H54 (cell line): ENCODE measurements around the gene MCTP1.

ENCODE experiments used
- DNase-seq: peaks from one replicate; pipeline ENCODE4 v3.0.0; 2011; ENCODE audit warnings: low spot score, mixed read lengths; ENCODE audit not compliant: insufficient read length
- FAIRE-seq: peaks from 3 replicates; lab custom pipeline; 2011; peaks lifted over from hg19 to GRCh38; lab: Jason Lieb, UNC
- POLR2A ChIP-seq: IDR thresholded peaks from 2 replicates; pipeline ENCODE4 v1.6.1; 2011; ENCODE audit warnings: low read depth, mild to moderate bottlenecking, low read length

Gene MCTP1

GRCh38 chr5:95070866-95071265 is 214.0 kb downstream of the MCTP1 start:
- no peak for DNase-seq
- TF ChIP-seq POLR2A: no peak
- no peak for FAIRE-seq

- FAIRE-seq (no peak), DNase-seq (no peak)
- no peak for TF ChIP-seq POLR2A
Measured at GRCh38 chr5:95070453-95070852, 214.4 kb downstream of the MCTP1 start.

GRCh38 chr5:95069948-95070347 is 214.9 kb downstream of the MCTP1 start:
- FAIRE-seq (no peak), DNase-seq (no peak)
- no peak for TF ChIP-seq POLR2A

GRCh38 chr5:95069021-95069420 is 215.9 kb downstream of the MCTP1 start:
- TF ChIP-seq POLR2A: no peak
- FAIRE-seq: no peak

GRCh38 chr5:95068289-95068910 is 216.5 kb downstream of the MCTP1 start:
- TF ChIP-seq POLR2A: no peak
- DNase-seq (no peak), FAIRE-seq (no peak)

More at GRCh38 chr5:95069021-95069420, 215.9 kb downstream of the MCTP1 start:
- no peak for DNase-seq

GRCh38 chr5:95066048-95066447 is 218.8 kb downstream of the MCTP1 start:
- TF ChIP-seq POLR2A: no peak
- DNase-seq (no peak), FAIRE-seq (peak; percentile 85)

- FAIRE-seq: no peak
- no peak for DNase-seq
- no peak for TF ChIP-seq POLR2A
Measured at GRCh38 chr5:95063492-95063891, 221.4 kb downstream of the MCTP1 start.

GRCh38 chr5:95060098-95060497 is 224.8 kb downstream of the MCTP1 start:
- TF ChIP-seq POLR2A: no peak
- DNase-seq (no peak), FAIRE-seq (no peak)

GRCh38 chr5:95059636-95060035 is 225.3 kb downstream of the MCTP1 start:
- no peak for DNase-seq
- no peak for TF ChIP-seq POLR2A
- no peak for FAIRE-seq

GRCh38 chr5:95057615-95058014 is 227.3 kb downstream of the MCTP1 start:
- FAIRE-seq (no peak), DNase-seq (no peak)
- no peak for TF ChIP-seq POLR2A

- no peak for FAIRE-seq
- no peak for DNase-seq
- TF ChIP-seq POLR2A: no peak
Measured at GRCh38 chr5:95053253-95053652, 231.6 kb downstream of the MCTP1 start.

GRCh38 chr5:95050708-95051107 is 234.2 kb downstream of the MCTP1 start:
- DNase-seq (no peak), FAIRE-seq (no peak)
- no peak for TF ChIP-seq POLR2A

GRCh38 chr5:95048628-95049027 is 236.3 kb downstream of the MCTP1 start:
- DNase-seq (no peak), FAIRE-seq (no peak)
- no peak for TF ChIP-seq POLR2A

- no peak for FAIRE-seq
- DNase-seq: no peak
- no peak for TF ChIP-seq POLR2A
Measured at GRCh38 chr5:95045181-95045965, 239.5 kb downstream of the MCTP1 start.

GRCh38 chr5:95044096-95044495 is 240.8 kb downstream of the MCTP1 start:
- no peak for DNase-seq
- no peak for FAIRE-seq
- TF ChIP-seq POLR2A: no peak
